Natural killer cell (primary cell): Measurements from ENCODE around the gene TMEM94. TPM values are rescaled to one million over a fixed set of nuclear protein-coding genes. Genes with fewer than 3 reads are reported as not detected.

ENCODE experiments used
- ATAC-seq, 3 donors: fragments of 150-1000 bp in 2 of 3; fragments of 200-7000 bp in 1 of 3; cut with Tn5 transposase; 1 replicate in 1 of 3; 2 replicates in 2 of 3; pipeline ENCODE4 v1.10.0; 2021; ENCODE audit warnings: mild to moderate bottlenecking in 2 of 3, moderate library complexity in 2 of 3
- DNase-seq, 2 donors: peaks; one replicate each; pipeline versions ENCODE4 v3.0.0 to v3.0.0-alpha.2; 2013 to 2021; ENCODE audit warnings: mixed read lengths in 1 of 2
- H3K27ac ChIP-seq: one replicate; pipeline ENCODE4 v1.5.1; 2013; ENCODE audit warnings: mild to moderate bottlenecking, low read length
- H3K27me3 ChIP-seq: one replicate; pipeline ENCODE4 v1.6.1; 2013; ENCODE audit warnings: low read length; ENCODE audit not compliant: control insufficient read depth, insufficient read depth
- H3K36me3 ChIP-seq: one replicate; pipeline ENCODE4 v1.6.1; 2013; ENCODE audit warnings: low read length; ENCODE audit not compliant: control insufficient read depth, insufficient read depth
- H3K4me1 ChIP-seq: one replicate; pipeline ENCODE4 v1.6.1; 2013; ENCODE audit warnings: low read length; ENCODE audit not compliant: control insufficient read depth, insufficient read depth
- H3K4me3 ChIP-seq: one replicate; pipeline ENCODE4 v1.5.1; 2013; ENCODE audit warnings: low read length
- H3K9me3 ChIP-seq: one replicate; pipeline ENCODE4 v1.6.1; 2013; ENCODE audit warnings: low read length; ENCODE audit not compliant: control insufficient read depth, insufficient read depth
- H3K27ac Mint-ChIP-seq, 2 donors: one replicate each; pipeline ENCODE4 v1.8.0; 2022; ENCODE audit warnings: mild to moderate bottlenecking in 2 of 2, mixed read lengths in 2 of 2, moderate library complexity in 1 of 2
- H3K27me3 Mint-ChIP-seq, 2 donors: one replicate each; pipeline ENCODE4 v1.8.0; 2022; ENCODE audit warnings: low read depth in 2 of 2, mixed read lengths in 2 of 2
- H3K36me3 Mint-ChIP-seq: one replicate; pipeline ENCODE4 v1.8.0; 2022; ENCODE audit warnings: mixed read lengths
- H3K4me1 Mint-ChIP-seq, 2 donors: one replicate each; pipeline ENCODE4 v1.8.0; 2022; ENCODE audit warnings: mixed read lengths in 2 of 2
- H3K4me3 Mint-ChIP-seq: one replicate; pipeline ENCODE4 v1.8.0; 2022; ENCODE audit warnings: mild to moderate bottlenecking, moderate library complexity, mixed read lengths
- H3K9me3 Mint-ChIP-seq, 2 donors: one replicate each; pipeline ENCODE4 v1.8.0; 2022; ENCODE audit warnings: mixed read lengths in 2 of 2
- WGBS: methylation state at CpG from one replicate; pipeline ENCODE4 v1.1.7; 2013; ENCODE audit warnings: missing lambda C conversion rate; ENCODE audit not compliant: insufficient coverage; 5-methylcytosine and 5-hydroxymethylcytosine counted together
- intact Hi-C: fragments of 100-400 bp; cut with micrococcal nuclease; formaldehyde crosslinking; loops from one replicate; pipeline ENCODE4 v1.14.2; 2022
- total RNA-seq, 4 donors: library from RNA; stranded (reverse); fragments of 120-200 nt in 1 of 4; gene quantifications; one replicate each; pipeline versions ENCODE4 v1.2.3 to v1.2.4, GENCODE V29; 2013 to 2022
- TF ChIP-seq, protein P1 (sequence below): fragments of 200-600 bp; IDR thresholded peaks from one replicate; pipeline ENCODE4 v1.8.0; 2022; ENCODE audit warnings: antibody characterized with exemption

TMEM94 gene
- total RNA-seq, 3 donors from 2014 or later (not counting 1 experiment from before 2014, with no cell fraction given), result 84.4 to 142 (median 104) TPM

- Histone ChIP-seq H3K27me3 (no peaks in the 10 kb centered on the region), H3K4me1 (no peaks in the 10 kb centered on the region), H3K36me3 (peaks cover 31% of the 10 kb centered on the region), H3K9me3 (no peaks in the 10 kb centered on the region), H3K4me3 (no peak overlapping the region), H3K27ac (no peak overlapping the region)
- no peak for DNase-seq
- no peaks in the 10 kb centered on the region for H3K27me3 Mint-ChIP-seq
- H3K27ac Mint-ChIP-seq, result no peak overlapping the region
- no peaks in the 10 kb centered on the region for H3K9me3 Mint-ChIP-seq
- no peaks in the 10 kb centered on the region for H3K36me3 Mint-ChIP-seq
- intact Hi-C loops, result no loop called here
- 96% methylated on average over 15 of the region's 15 CpGs for WGBS
- TF ChIP-seq, protein P1, sequence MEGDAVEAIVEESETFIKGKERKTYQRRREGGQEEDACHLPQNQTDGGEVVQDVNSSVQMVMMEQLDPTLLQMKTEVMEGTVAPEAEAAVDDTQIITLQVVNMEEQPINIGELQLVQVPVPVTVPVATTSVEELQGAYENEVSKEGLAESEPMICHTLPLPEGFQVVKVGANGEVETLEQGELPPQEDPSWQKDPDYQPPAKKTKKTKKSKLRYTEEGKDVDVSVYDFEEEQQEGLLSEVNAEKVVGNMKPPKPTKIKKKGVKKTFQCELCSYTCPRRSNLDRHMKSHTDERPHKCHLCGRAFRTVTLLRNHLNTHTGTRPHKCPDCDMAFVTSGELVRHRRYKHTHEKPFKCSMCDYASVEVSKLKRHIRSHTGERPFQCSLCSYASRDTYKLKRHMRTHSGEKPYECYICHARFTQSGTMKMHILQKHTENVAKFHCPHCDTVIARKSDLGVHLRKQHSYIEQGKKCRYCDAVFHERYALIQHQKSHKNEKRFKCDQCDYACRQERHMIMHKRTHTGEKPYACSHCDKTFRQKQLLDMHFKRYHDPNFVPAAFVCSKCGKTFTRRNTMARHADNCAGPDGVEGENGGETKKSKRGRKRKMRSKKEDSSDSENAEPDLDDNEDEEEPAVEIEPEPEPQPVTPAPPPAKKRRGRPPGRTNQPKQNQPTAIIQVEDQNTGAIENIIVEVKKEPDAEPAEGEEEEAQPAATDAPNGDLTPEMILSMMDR, result no peak
- H3K4me1 Mint-ChIP-seq, result peaks cover 30 to 49% of the 10 kb centered on the region in 2 donors
- ATAC-seq, result no peak
- H3K4me3 Mint-ChIP-seq, result no peak overlapping the region
These were observed 86.4 kb downstream of the TMEM94 start for GRCh38 chr17:75542728-75543336.

DNA sequence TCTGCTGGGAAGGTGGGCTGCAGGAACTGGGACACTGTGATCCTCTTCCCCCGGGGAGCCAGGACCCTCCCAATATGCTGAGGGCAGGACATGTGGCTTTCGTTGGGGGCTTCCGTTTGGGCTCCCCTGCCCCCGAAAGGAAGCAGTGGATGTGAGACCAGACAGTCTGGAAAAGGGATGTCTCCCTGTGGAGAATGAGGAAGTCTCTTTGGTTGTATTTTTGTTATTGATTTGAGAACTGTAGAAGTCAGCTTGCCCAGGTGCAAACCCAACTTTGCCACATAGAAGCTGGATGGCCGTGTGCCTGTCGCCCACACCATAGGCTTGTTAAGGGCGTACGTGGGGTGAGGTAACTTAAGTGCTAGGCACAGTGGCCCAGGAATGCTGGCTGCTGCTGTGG is 87.8 kb downstream of the TMEM94 start:
- no peaks in the 10 kb centered on the region for H3K36me3 Mint-ChIP-seq
- no peaks in the 10 kb centered on the region for H3K9me3 ChIP-seq
- no peak overlapping the region for H3K4me3 Mint-ChIP-seq
- no peak overlapping the region for H3K27ac Mint-ChIP-seq
- DNase-seq (no peak), ATAC-seq (no peak)
- peaks cover 27% of the 10 kb centered on the region for H3K36me3 ChIP-seq
- intact Hi-C loops, result no loop called here
- H3K27me3 ChIP-seq, result no peaks in the 10 kb centered on the region
- TF ChIP-seq, protein P1, result no peak
- no peak overlapping the region for H3K4me3 ChIP-seq
- H3K4me1 ChIP-seq, result peaks cover 12% of the 10 kb centered on the region
- H3K4me1 Mint-ChIP-seq, result peaks cover 26 to 48% of the 10 kb centered on the region in 2 donors
- H3K27ac ChIP-seq, result no peak overlapping the region
- no peaks in the 10 kb centered on the region for H3K9me3 Mint-ChIP-seq
- 84% methylated on average over 8 of the region's 8 CpGs for WGBS
- no peaks in the 10 kb centered on the region for H3K27me3 Mint-ChIP-seq

- Histone ChIP-seq H3K4me1 (peaks cover 21% of the 10 kb centered on the region), H3K27me3 (no peaks in the 10 kb centered on the region), H3K9me3 (no peaks in the 10 kb centered on the region), H3K4me3 (no peak overlapping the region), H3K36me3 (peaks cover 23% of the 10 kb centered on the region), H3K27ac (no peak overlapping the region)
- WGBS, result 91% methylated on average over 13 of the region's 13 CpGs
- TF ChIP-seq, protein P1, result no peak
- no peak for DNase-seq
- no peaks in the 10 kb centered on the region for H3K36me3 Mint-ChIP-seq
- no peak overlapping the region for H3K4me3 Mint-ChIP-seq
- ATAC-seq, result no peak
- peaks cover 19 to 45% of the 10 kb centered on the region in 2 donors for H3K4me1 Mint-ChIP-seq
- H3K27me3 Mint-ChIP-seq, result no peaks in the 10 kb centered on the region
- intact Hi-C loops, result no loop called here
- H3K9me3 Mint-ChIP-seq, result no peaks in the 10 kb centered on the region
- no peak overlapping the region for H3K27ac Mint-ChIP-seq
These were observed 89.7 kb downstream of the TMEM94 start for GRCh38 chr17:75546181-75546580.

DNA sequence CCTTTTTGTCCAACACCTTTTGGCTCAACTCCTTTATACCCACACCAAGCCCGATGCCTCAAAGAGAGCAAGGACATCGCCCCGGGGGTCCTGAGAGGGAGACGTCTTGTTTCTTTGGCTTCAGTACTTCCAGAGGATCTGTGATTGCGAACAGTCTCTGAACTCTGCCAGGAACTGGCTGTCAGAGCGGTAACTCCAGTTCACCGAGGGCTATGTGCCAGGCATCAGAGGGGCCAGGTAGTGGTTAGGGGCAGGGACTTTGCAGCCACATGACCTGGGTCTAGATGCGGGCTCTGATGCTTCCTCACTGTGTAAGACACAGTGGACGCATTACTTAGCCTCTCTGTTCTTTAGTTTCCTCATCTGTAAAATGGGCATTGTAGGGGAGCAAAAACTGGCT is 90.7 kb downstream of the TMEM94 start:
- Mint-ChIP-seq H3K36me3 (no peaks in the 10 kb centered on the region), H3K9me3 (no peaks in the 10 kb centered on the region), H3K27ac (no peak overlapping the region), H3K4me1 (peaks cover 14 to 41% of the 10 kb centered on the region in 2 donors), H3K27me3 (no peaks in the 10 kb centered on the region), H3K4me3 (no peak overlapping the region)
- DNase-seq (no peak), ATAC-seq (no peak)
- no peak overlapping the region for H3K4me3 ChIP-seq
- no peaks in the 10 kb centered on the region for H3K27me3 ChIP-seq
- intact Hi-C loops, result no loop called here
- 95% methylated on average over 9 of the region's 9 CpGs for WGBS
- TF ChIP-seq, protein P1, result no peak
- peaks cover 23% of the 10 kb centered on the region for H3K36me3 ChIP-seq
- peaks cover 21% of the 10 kb centered on the region for H3K4me1 ChIP-seq
- H3K9me3 ChIP-seq, result no peaks in the 10 kb centered on the region
- no peak overlapping the region for H3K27ac ChIP-seq
